ENCODE data around the gene SLAMF9.

SLAMF9 gene

DNA sequence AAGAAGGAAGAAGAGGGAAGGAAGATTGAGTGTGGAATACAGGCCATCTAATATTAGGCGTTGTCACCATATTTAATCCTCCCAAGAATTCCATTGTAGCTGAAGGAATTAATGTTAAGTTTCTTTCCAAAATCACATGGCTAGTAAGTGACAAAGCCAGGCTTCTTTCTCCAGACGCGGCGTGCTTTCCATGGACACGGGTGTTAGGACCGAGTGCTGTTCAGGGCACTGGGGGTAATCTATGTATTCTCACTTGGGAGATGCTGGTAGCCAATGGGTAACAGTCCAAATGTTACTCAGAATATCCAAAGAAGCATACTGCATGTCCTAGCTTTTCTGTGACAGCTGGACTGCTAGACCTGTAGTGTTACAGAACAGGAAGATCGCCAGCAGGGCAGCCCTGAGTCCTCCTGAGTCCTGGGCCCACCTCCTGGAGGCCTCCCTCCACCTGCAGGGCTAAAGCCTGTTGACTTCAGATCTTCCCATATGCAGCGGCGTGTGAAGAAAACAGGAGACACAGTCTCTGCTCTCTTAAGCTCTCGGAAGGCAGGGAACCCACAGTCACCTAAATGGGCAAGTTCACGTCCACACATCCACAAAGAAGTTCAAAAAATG lies 13.9 kb downstream of the SLAMF9 start:
- no peak for TF ChIP-seq CTCF (conservative IDR thresholded peaks at IDR 0.05; ENCODE audit: low read length)
- no peak for TF ChIP-seq EZH2phosphoT487 (IDR thresholded peaks at IDR 0.05; ENCODE audit: borderline replicate concordance)
- H4K20me1 ChIP-seq (ENCODE audit: insufficient read depth, low read length, poor library complexity, severe bottlenecking), result no peaks in the 10 kb centered on the region
- no peaks in the 10 kb centered on the region for H3F3A ChIP-seq (ENCODE audit: low read depth)
- no peaks in the 10 kb centered on the region for H3K79me2 ChIP-seq (ENCODE audit: insufficient read depth, low read length)
- H3K27me3 ChIP-seq (ENCODE audit: insufficient read depth, low read length, poor library complexity, severe bottlenecking), result no peaks in the 10 kb centered on the region
- H3K9me3 ChIP-seq (ENCODE audit: insufficient read depth, low read depth, low read length), result no peaks in the 10 kb centered on the region
- H3K4me1 ChIP-seq (ENCODE audit: insufficient read depth, low read length, poor library complexity, severe bottlenecking), result peaks cover 3% of the 10 kb centered on the region
- no peak overlapping the region for H3K4me2 ChIP-seq (ENCODE audit: low read depth, low read length, poor library complexity, severe bottlenecking)
- H2AFZ ChIP-seq (ENCODE audit: low read length), result no peak overlapping the region
- H3K9me2 ChIP-seq (replicated peaks; ENCODE audit: low read depth, low read length), result no peaks in the 10 kb centered on the region
- H3K4me3 ChIP-seq (ENCODE audit: low read length, poor library complexity, severe bottlenecking), result no peak overlapping the region
- no peaks in the 10 kb centered on the region for H3K36me3 ChIP-seq (ENCODE audit: insufficient read depth, low read length)
- no peak overlapping the region for H3K9ac ChIP-seq (ENCODE audit: low read depth, low read length, poor library complexity, severe bottlenecking)

GRCh38 chr1:159939678-159940002 lies 14.4 kb downstream of the SLAMF9 start:
- no peaks in the 10 kb centered on the region for H3K4me1 ChIP-seq (ENCODE audit: insufficient read depth, low read length, poor library complexity, severe bottlenecking)
- H4K20me1 ChIP-seq (ENCODE audit: insufficient read depth, low read length, poor library complexity, severe bottlenecking), result no peaks in the 10 kb centered on the region
- no peak overlapping the region for H3K4me2 ChIP-seq (ENCODE audit: low read depth, low read length, poor library complexity, severe bottlenecking)
- H3F3A ChIP-seq (ENCODE audit: low read depth), result no peaks in the 10 kb centered on the region
- no peaks in the 10 kb centered on the region for H3K27me3 ChIP-seq (ENCODE audit: insufficient read depth, low read length, poor library complexity, severe bottlenecking)
- no peak overlapping the region for H2AFZ ChIP-seq (ENCODE audit: low read length)
- H3K9me2 ChIP-seq (replicated peaks; ENCODE audit: low read depth, low read length), result no peaks in the 10 kb centered on the region
- H3K9ac ChIP-seq (ENCODE audit: low read depth, low read length, poor library complexity, severe bottlenecking), result no peak overlapping the region
- H3K36me3 ChIP-seq (ENCODE audit: insufficient read depth, low read length), result no peaks in the 10 kb centered on the region
- no peak for TF ChIP-seq CTCF (conservative IDR thresholded peaks at IDR 0.05; ENCODE audit: low read length)
- no peak for TF ChIP-seq EZH2phosphoT487 (IDR thresholded peaks at IDR 0.05; ENCODE audit: borderline replicate concordance)
- no peaks in the 10 kb centered on the region for H3K79me2 ChIP-seq (ENCODE audit: insufficient read depth, low read length)
- no peak overlapping the region for H3K4me3 ChIP-seq (ENCODE audit: low read length, poor library complexity, severe bottlenecking)
- no peaks in the 10 kb centered on the region for H3K9me3 ChIP-seq (ENCODE audit: insufficient read depth, low read depth, low read length)

- Histone ChIP-seq H3K79me2 (ENCODE audit: insufficient read depth, low read length) (no peaks in the 10 kb centered on the region), H3K4me2 (ENCODE audit: low read depth, low read length, poor library complexity, severe bottlenecking) (no peak overlapping the region), H3K36me3 (ENCODE audit: insufficient read depth, low read length) (no peaks in the 10 kb centered on the region), H3K9me2 (replicated peaks; ENCODE audit: low read depth, low read length) (no peaks in the 10 kb centered on the region), H4K20me1 (ENCODE audit: insufficient read depth, low read length, poor library complexity, severe bottlenecking) (no peaks in the 10 kb centered on the region), H3K9me3 (ENCODE audit: insufficient read depth, low read depth, low read length) (no peaks in the 10 kb centered on the region), H3K4me1 (ENCODE audit: insufficient read depth, low read length, poor library complexity, severe bottlenecking) (no peaks in the 10 kb centered on the region), H3K27me3 (ENCODE audit: insufficient read depth, low read length, poor library complexity, severe bottlenecking) (no peaks in the 10 kb centered on the region), H3F3A (ENCODE audit: low read depth) (no peaks in the 10 kb centered on the region), H3K9ac (ENCODE audit: low read depth, low read length, poor library complexity, severe bottlenecking) (no peak overlapping the region), H2AFZ (ENCODE audit: low read length) (no peak overlapping the region), H3K4me3 (ENCODE audit: low read length, poor library complexity, severe bottlenecking) (no peak overlapping the region)
- no peak for TF ChIP-seq CTCF (conservative IDR thresholded peaks at IDR 0.05; ENCODE audit: low read length)
- no peak for TF ChIP-seq EZH2phosphoT487 (IDR thresholded peaks at IDR 0.05; ENCODE audit: borderline replicate concordance)
These were observed 14.9 kb downstream of the SLAMF9 start for GRCh38 chr1:159938905-159939677.
